H9 (cell line): Measurements from ENCODE around the gene CABCOCO1. TPM values are rescaled to one million over a fixed set of nuclear protein-coding genes. Genes with fewer than 3 reads are reported as not detected.
A peak's percentile ranks its signal among the peaks of the same experiment; 100 is the strongest.

Experiments used
- DNase-seq: peaks from one replicate; pipeline ENCODE4 v3.0.0-alpha.2; 2017
- H2AFZ ChIP-seq: one replicate; pipeline ENCODE4 v1.6.1; 2013; ENCODE audit warnings: mild to moderate bottlenecking, low read length, control low read depth, moderate library complexity
- H2AK5ac ChIP-seq: 2 replicates; pipeline ENCODE4 v1.6.1; 2013; ENCODE audit warnings: low read length, control low read depth, mixed read lengths; ENCODE audit not compliant: insufficient read length
- H2BK120ac ChIP-seq: one replicate; pipeline ENCODE4 v1.6.1; 2013; ENCODE audit warnings: low read depth, mild to moderate bottlenecking, low read length, control low read depth, inconsistent platforms; ENCODE audit not compliant: poor library complexity, severe bottlenecking
- H2BK12ac ChIP-seq: 2 replicates; pipeline ENCODE4 v1.6.1; 2013; ENCODE audit warnings: low read length, control low read depth, mixed read lengths, low read depth; ENCODE audit not compliant: insufficient read length
- H2BK15ac ChIP-seq: 2 replicates; pipeline ENCODE4 v1.6.1; 2013; ENCODE audit warnings: low read depth, low read length, control low read depth
- H2BK20ac ChIP-seq: one replicate; pipeline ENCODE4 v1.6.1; 2013; ENCODE audit warnings: low read depth, mild to moderate bottlenecking, low read length, control low read depth, inconsistent platforms; ENCODE audit not compliant: poor library complexity, severe bottlenecking
- H2BK5ac ChIP-seq: 2 replicates; pipeline ENCODE4 v1.6.1; 2013; ENCODE audit warnings: low read length, control low read depth, mixed read lengths; ENCODE audit not compliant: insufficient read length
- H3K14ac ChIP-seq: 2 replicates; pipeline ENCODE4 v1.6.1; 2013; ENCODE audit warnings: low read length, control low read depth; ENCODE audit not compliant: insufficient read depth
- H3K18ac ChIP-seq: 2 replicates; pipeline ENCODE4 v1.6.1; 2013; ENCODE audit warnings: low read depth, mild to moderate bottlenecking, mixed read lengths, low read length, control low read depth; ENCODE audit not compliant: insufficient read length
- H3K23ac ChIP-seq: 2 replicates; pipeline ENCODE4 v1.6.1; 2013; ENCODE audit warnings: low read length, control low read depth, mixed read lengths, low read depth; ENCODE audit not compliant: insufficient read length
- H3K23me2 ChIP-seq: 2 replicates; pipeline ENCODE4 v1.6.1; 2013; ENCODE audit warnings: low read depth, mild to moderate bottlenecking, mixed read lengths, low read length, control low read depth; ENCODE audit not compliant: insufficient read length, poor library complexity, severe bottlenecking
- H3K27ac ChIP-seq: 2 replicates; pipeline ENCODE4 v1.5.1; 2013; ENCODE audit warnings: low read length, control low read depth, mixed read lengths, low read depth; ENCODE audit not compliant: insufficient read length
- H3K27me3 ChIP-seq: 2 replicates; pipeline ENCODE4 v1.6.1; 2013; ENCODE audit warnings: low read length, control low read depth, inconsistent platforms; ENCODE audit not compliant: insufficient read depth
- H3K4ac ChIP-seq: 2 replicates; pipeline ENCODE4 v1.6.1; 2013; ENCODE audit warnings: low read depth, mild to moderate bottlenecking, control low read depth, inconsistent platforms, low read length, moderate library complexity
- H3K4me1 ChIP-seq: 2 replicates; pipeline ENCODE4 v1.6.1; 2013; ENCODE audit warnings: low read length, control low read depth, inconsistent platforms; ENCODE audit not compliant: insufficient read depth
- H3K4me2 ChIP-seq: 2 replicates; pipeline ENCODE4 v1.6.1; 2013; ENCODE audit warnings: low read length, control low read depth, mixed read lengths; ENCODE audit not compliant: insufficient read length, insufficient read depth
- H3K56ac ChIP-seq: 2 replicates; pipeline ENCODE4 v1.6.1; 2013; ENCODE audit warnings: low read depth, mild to moderate bottlenecking, mixed read lengths, low read length, control low read depth; ENCODE audit not compliant: insufficient read length
- H3K79me1 ChIP-seq: 2 replicates; pipeline ENCODE4 v1.6.1; 2013; ENCODE audit warnings: low read depth, mild to moderate bottlenecking, moderate library complexity, low read length, control low read depth, inconsistent platforms; ENCODE audit not compliant: insufficient read depth, poor library complexity, severe bottlenecking
- H3K79me2 ChIP-seq: 2 replicates; pipeline ENCODE4 v1.6.1; 2013; ENCODE audit warnings: low read length, control low read depth, inconsistent platforms; ENCODE audit not compliant: insufficient read depth
- H3K9ac ChIP-seq: 2 replicates; pipeline ENCODE4 v1.6.1; 2013; ENCODE audit warnings: low read length, control low read depth, mixed read lengths; ENCODE audit not compliant: insufficient read length; ENCODE audit errors: extremely low read depth
- H3K9me3 ChIP-seq: one replicate; pipeline ENCODE4 v1.6.1; 2013; ENCODE audit warnings: low read depth, low read length, inconsistent platforms; ENCODE audit not compliant: control insufficient read depth
- H3T11ph ChIP-seq: one replicate; pipeline ENCODE4 v1.6.1; 2013; ENCODE audit warnings: mild to moderate bottlenecking, low read length, control low read depth, inconsistent platforms
- H4K20me1 ChIP-seq: one replicate; pipeline ENCODE4 v1.6.1; 2013; ENCODE audit not compliant: control insufficient read depth, insufficient read length, insufficient read depth
- H4K5ac ChIP-seq: 2 replicates; pipeline ENCODE4 v1.6.1; 2013; ENCODE audit warnings: low read depth, mild to moderate bottlenecking, mixed read lengths, low read length, control low read depth; ENCODE audit not compliant: insufficient read length
- H4K8ac ChIP-seq: replicated peaks from 2 replicates; pipeline ENCODE4 v1.6.1; 2013; ENCODE audit warnings: low read length, control low read depth, mixed read lengths, low read depth; ENCODE audit not compliant: insufficient read length
- H4K91ac ChIP-seq: 2 replicates; pipeline ENCODE4 v1.6.1; 2013; ENCODE audit warnings: low read depth, mild to moderate bottlenecking, moderate library complexity, mixed read lengths, low read length, control low read depth; ENCODE audit not compliant: insufficient read length
- H3K27ac Mint-ChIP-seq, 3 experiments: 2 replicates in 2 of 3; 3 replicates in 1 of 3; pipeline ENCODE4 v1.8.0; 2020 to 2021; ENCODE audit warnings: mixed read lengths in 3 of 3, mild to moderate bottlenecking in 1 of 3, moderate library complexity in 1 of 3
- H3K27me3 Mint-ChIP-seq: 2 replicates; pipeline ENCODE4 v1.8.0; 2021; ENCODE audit warnings: low read depth, mild to moderate bottlenecking, moderate library complexity, mixed read lengths
- H3K36me3 Mint-ChIP-seq, 3 experiments: 2 replicates in 2 of 3; 3 replicates in 1 of 3; pipeline ENCODE4 v1.8.0; 2020 to 2021; ENCODE audit warnings: low read depth in 3 of 3, mixed read lengths in 3 of 3; ENCODE audit not compliant: insufficient read depth in 1 of 3
- H3K4me1 Mint-ChIP-seq, 2 experiments: 2 replicates each; pipeline ENCODE4 v1.8.0; 2020; ENCODE audit warnings: mixed read lengths in 2 of 2
- H3K4me3 Mint-ChIP-seq, 2 experiments: 2 replicates in 1 of 2; 3 replicates in 1 of 2; pipeline ENCODE4 v1.8.0; 2020 to 2021; ENCODE audit warnings: mild to moderate bottlenecking in 2 of 2, mixed read lengths in 2 of 2, moderate library complexity in 1 of 2
- H3K9me3 Mint-ChIP-seq, 2 experiments: 2 replicates in 1 of 2; 3 replicates in 1 of 2; pipeline ENCODE4 v1.8.0; 2020; ENCODE audit warnings: mild to moderate bottlenecking in 2 of 2, mixed read lengths in 2 of 2, moderate library complexity in 1 of 2
- CTCF ChIP-seq: fragments of 200-600 bp; sonication (generic); conservative IDR thresholded peaks from 3 replicates; pipeline ENCODE4 v1.8.0; 2021; ENCODE audit warnings: antibody characterized with exemption, mild to moderate bottlenecking
- WGBS: extraction: QIAGEN DNeasy Blood & Tissue Kit; methylation state at CpG from one replicate; pipeline ENCODE4 v1.1.7; 2013; ENCODE audit warnings: missing lambda C conversion rate, low lambda C conversion rate, mixed read lengths; ENCODE audit not compliant: insufficient read length; ENCODE audit errors: extremely low coverage; 5-methylcytosine and 5-hydroxymethylcytosine counted together
- total RNA-seq: library from RNA; stranded (reverse); gene quantifications from 2 replicates; pipeline ENCODE4 v1.2.1, GENCODE V29; 2021

The CABCOCO1 gene
- total RNA-seq, 1 experiment from 2014 or later, result not detected

- Histone ChIP-seq H3K9me3 (no peaks in the 10 kb centered on the region), H3K4ac (no peak overlapping the region), H3K23ac (no peak overlapping the region), H3K27me3 (no peaks in the 10 kb centered on the region), H3K56ac (no peak overlapping the region), H4K91ac (peak overlapping the region; percentile 24), H3K14ac (no peak overlapping the region), H4K5ac (no peak overlapping the region), H2BK120ac (no peak overlapping the region), H3K27ac (no peak overlapping the region), H2BK5ac (no peak overlapping the region), H2BK20ac (no peak overlapping the region), H3K18ac (no peak overlapping the region), H4K8ac (no peak overlapping the region), H3K4me2 (no peak overlapping the region), H2BK15ac (no peak overlapping the region), H4K20me1 (no peaks in the 10 kb centered on the region), H3K79me2 (no peaks in the 10 kb centered on the region), H3K79me1 (no peaks in the 10 kb centered on the region), H2BK12ac (no peak overlapping the region), H3T11ph (no peak overlapping the region), H2AFZ (no peak overlapping the region), H2AK5ac (no peak overlapping the region), H3K23me2 (no peaks in the 10 kb centered on the region), H3K9ac (no peak overlapping the region), H3K4me1 (no peaks in the 10 kb centered on the region; the same call in 1 of the 2 replicates)
- WGBS, result no CpG with 5 or more reads among the region's 2 CpGs
- Mint-ChIP-seq H3K27me3 (no peaks in the 10 kb centered on the region), H3K27ac (no peak overlapping the region), H3K4me1 (no peaks in the 10 kb centered on the region), H3K9me3 (no peaks in the 10 kb centered on the region), H3K36me3 (no peaks in the 10 kb centered on the region), H3K4me3 (no peak overlapping the region)
- no peak for TF ChIP-seq CTCF
- no peak for DNase-seq
Measured at GRCh38 chr10:61791216-61791615, 128.5 kb downstream of the CABCOCO1 start.
